Mesendoderm (in vitro differentiated cells): ENCODE data around the gene LMX1A.

Experiments used
- DNase-seq: peaks from one replicate; pipeline ENCODE4 v3.0.0; 2013
- H2AK5ac ChIP-seq: 2 replicates; pipeline ENCODE4 v1.6.1; 2013; ENCODE audit warnings: low read length, inconsistent platforms
- H2BK120ac ChIP-seq: 2 replicates; pipeline ENCODE4 v1.6.1; 2013; ENCODE audit warnings: low read depth, mild to moderate bottlenecking, low read length, moderate library complexity, mixed read lengths
- H2BK15ac ChIP-seq: replicated peaks from 2 replicates; pipeline ENCODE4 v1.6.1; 2013; ENCODE audit warnings: low read depth, mild to moderate bottlenecking, moderate library complexity
- H2BK5ac ChIP-seq: 2 replicates; pipeline ENCODE4 v1.6.1; 2013; ENCODE audit warnings: low read length, inconsistent platforms
- H3K18ac ChIP-seq: 2 replicates; pipeline ENCODE4 v1.6.1; 2013; ENCODE audit warnings: mild to moderate bottlenecking, low read length, mixed read lengths
- H3K23ac ChIP-seq: one replicate; pipeline ENCODE4 v1.6.1; 2013; ENCODE audit warnings: low read length
- H3K27ac ChIP-seq: 2 replicates; pipeline ENCODE4 v1.5.1; 2013; ENCODE audit warnings: low read depth, mild to moderate bottlenecking, inconsistent platforms, low read length, moderate library complexity
- H3K27me3 ChIP-seq: 2 replicates; pipeline ENCODE4 v1.6.1; 2013; ENCODE audit warnings: low read length, control low read depth, mild to moderate bottlenecking, inconsistent platforms; ENCODE audit not compliant: insufficient read depth, poor library complexity
- H3K36me3 ChIP-seq: 2 replicates; pipeline ENCODE4 v1.6.1; 2013; ENCODE audit warnings: low read length, inconsistent platforms; ENCODE audit not compliant: control insufficient read depth, insufficient read depth
- H3K4ac ChIP-seq: one replicate; pipeline ENCODE4 v1.6.1; 2013; ENCODE audit warnings: low read depth, mild to moderate bottlenecking, low read length, moderate library complexity
- H3K4me1 ChIP-seq: 2 replicates; pipeline ENCODE4 v1.6.1; 2013; ENCODE audit warnings: low read depth, low read length, inconsistent platforms; ENCODE audit not compliant: control insufficient read depth
- H3K4me2 ChIP-seq: 2 replicates; pipeline ENCODE4 v1.6.1; 2013; ENCODE audit warnings: low read length
- H3K4me3 ChIP-seq: 2 replicates; pipeline ENCODE4 v1.5.1; 2013; ENCODE audit warnings: mild to moderate bottlenecking, low read length
- H3K56ac ChIP-seq: one replicate; pipeline ENCODE4 v1.6.1; 2013; ENCODE audit warnings: low read length
- H3K79me1 ChIP-seq: 2 replicates; pipeline ENCODE4 v1.6.1; 2013; ENCODE audit warnings: low read length, inconsistent platforms
- H3K79me2 ChIP-seq: 2 replicates; pipeline ENCODE4 v1.6.1; 2013; ENCODE audit warnings: mild to moderate bottlenecking, low read length; ENCODE audit not compliant: control insufficient read depth, insufficient read depth
- H3K9ac ChIP-seq: 2 replicates; pipeline ENCODE4 v1.6.1; 2013; ENCODE audit warnings: low read length, inconsistent platforms
- H4K5ac ChIP-seq: one replicate; pipeline ENCODE4 v1.6.1; 2013; ENCODE audit warnings: low read length
- H4K8ac ChIP-seq: one replicate; pipeline ENCODE4 v1.6.1; 2013; ENCODE audit warnings: low read depth, mild to moderate bottlenecking, control low read depth, low read length, moderate library complexity
- WGBS: extraction: QIAGEN DNeasy Blood & Tissue Kit; methylation state at CpG from one replicate; pipeline ENCODE4 v1.1.7; 2013; ENCODE audit warnings: low lambda C conversion rate, missing lambda C conversion rate; ENCODE audit not compliant: insufficient coverage; ENCODE audit errors: extremely low coverage; 5-methylcytosine and 5-hydroxymethylcytosine counted together

Gene LMX1A

DNA sequence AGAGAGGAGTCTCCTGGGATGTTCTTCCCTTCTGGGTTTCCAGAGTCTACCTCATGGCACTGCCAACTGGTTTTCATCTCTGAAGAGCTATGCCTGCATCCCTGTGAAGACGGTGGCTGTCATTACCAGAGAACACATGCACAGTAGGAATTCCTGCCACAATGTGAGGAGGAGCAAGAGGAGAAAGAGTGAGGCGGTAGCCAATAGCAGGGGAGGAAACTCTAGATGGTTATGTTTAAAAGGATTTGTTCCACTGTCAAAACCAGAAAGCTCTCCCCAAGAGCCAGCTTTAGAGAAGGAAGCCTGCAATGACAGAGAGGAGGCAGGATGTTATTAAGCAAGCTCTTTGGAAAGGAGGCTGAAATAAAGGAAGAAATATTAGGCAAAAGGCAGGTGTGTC, 12.3 kb downstream of the LMX1A start:
- H2BK15ac ChIP-seq, result no peak overlapping the region
- no peaks in the 10 kb centered on the region for H3K79me2 ChIP-seq
- no peaks in the 10 kb centered on the region for H3K27me3 ChIP-seq
- H3K79me1 ChIP-seq, result no peaks in the 10 kb centered on the region
- H4K8ac ChIP-seq, result no peak overlapping the region
- H3K18ac ChIP-seq, result no peak overlapping the region
- WGBS, result no CpG with 5 or more reads among the region's 2 CpGs
- H3K23ac ChIP-seq, result no peak overlapping the region
- no peak overlapping the region for H3K4me3 ChIP-seq
- H3K4me2 ChIP-seq, result no peak overlapping the region
- no peak overlapping the region for H2AK5ac ChIP-seq
- no peaks in the 10 kb centered on the region for H3K4me1 ChIP-seq
- no peak overlapping the region for H2BK5ac ChIP-seq
- no peak overlapping the region for H3K9ac ChIP-seq
- H3K56ac ChIP-seq, result no peak overlapping the region
- no peak overlapping the region for H4K5ac ChIP-seq
- H2BK120ac ChIP-seq, result no peak overlapping the region
- no peak overlapping the region for H3K27ac ChIP-seq
- DNase-seq, result no peak
- H3K36me3 ChIP-seq, result no peaks in the 10 kb centered on the region
- H3K4ac ChIP-seq, result no peak overlapping the region

GRCh38 chr1:165342587-165342986, 13.9 kb downstream of the LMX1A start:
- no peaks in the 10 kb centered on the region for H3K36me3 ChIP-seq
- no peaks in the 10 kb centered on the region for H3K4me1 ChIP-seq
- no CpG with 5 or more reads among the region's 2 CpGs for WGBS
- H3K4me3 ChIP-seq, result no peak overlapping the region
- no peak overlapping the region for H2BK15ac ChIP-seq
- H3K79me1 ChIP-seq, result no peaks in the 10 kb centered on the region
- no peak overlapping the region for H2BK5ac ChIP-seq
- H3K79me2 ChIP-seq, result no peaks in the 10 kb centered on the region
- no peak overlapping the region for H3K4me2 ChIP-seq
- no peak overlapping the region for H3K18ac ChIP-seq
- H4K8ac ChIP-seq, result no peak overlapping the region
- H2AK5ac ChIP-seq, result no peak overlapping the region
- no peak overlapping the region for H3K56ac ChIP-seq
- H4K5ac ChIP-seq, result no peak overlapping the region
- no peak overlapping the region for H3K27ac ChIP-seq
- no peak overlapping the region for H3K9ac ChIP-seq
- no peak for DNase-seq
- no peaks in the 10 kb centered on the region for H3K27me3 ChIP-seq
- H3K23ac ChIP-seq, result no peak overlapping the region
- no peak overlapping the region for H2BK120ac ChIP-seq
- H3K4ac ChIP-seq, result no peak overlapping the region

- H2BK120ac ChIP-seq, result no peak overlapping the region
- H2BK15ac ChIP-seq, result no peak overlapping the region
- H2AK5ac ChIP-seq, result no peak overlapping the region
- H3K4me2 ChIP-seq, result no peak overlapping the region
- no peak overlapping the region for H4K5ac ChIP-seq
- H3K9ac ChIP-seq, result no peak overlapping the region
- H4K8ac ChIP-seq, result no peak overlapping the region
- H3K23ac ChIP-seq, result no peak overlapping the region
- no peaks in the 10 kb centered on the region for H3K4me1 ChIP-seq
- H3K4me3 ChIP-seq, result no peak overlapping the region
- H2BK5ac ChIP-seq, result no peak overlapping the region
- H3K79me2 ChIP-seq, result no peaks in the 10 kb centered on the region
- H3K18ac ChIP-seq, result no peak overlapping the region
- no peak overlapping the region for H3K4ac ChIP-seq
- no peaks in the 10 kb centered on the region for H3K27me3 ChIP-seq
- no peaks in the 10 kb centered on the region for H3K36me3 ChIP-seq
- no peak overlapping the region for H3K27ac ChIP-seq
- no peaks in the 10 kb centered on the region for H3K79me1 ChIP-seq
- H3K56ac ChIP-seq, result no peak overlapping the region
- DNase-seq, result no peak
- no CpG with 5 or more reads among the region's 2 CpGs for WGBS
These were observed 14.3 kb downstream of the LMX1A start for GRCh38 chr1:165342168-165342567.

GRCh38 chr1:165339164-165339563, 17.4 kb downstream of the LMX1A start:
- H3K18ac ChIP-seq, result no peak overlapping the region
- no peak overlapping the region for H3K27ac ChIP-seq
- H3K4me2 ChIP-seq, result no peak overlapping the region
- no peaks in the 10 kb centered on the region for H3K27me3 ChIP-seq
- no peak overlapping the region for H2BK5ac ChIP-seq
- no peak for DNase-seq
- H3K9ac ChIP-seq, result no peak overlapping the region
- no peak overlapping the region for H2AK5ac ChIP-seq
- no peak overlapping the region for H3K56ac ChIP-seq
- H3K4ac ChIP-seq, result no peak overlapping the region
- H3K4me3 ChIP-seq, result no peak overlapping the region
- H4K5ac ChIP-seq, result no peak overlapping the region
- no peak overlapping the region for H2BK15ac ChIP-seq
- H3K79me2 ChIP-seq, result no peaks in the 10 kb centered on the region
- no peaks in the 10 kb centered on the region for H3K4me1 ChIP-seq
- no peak overlapping the region for H4K8ac ChIP-seq
- no peak overlapping the region for H3K23ac ChIP-seq
- WGBS, result no CpG with 5 or more reads among the region's 5 CpGs
- no peaks in the 10 kb centered on the region for H3K36me3 ChIP-seq
- H2BK120ac ChIP-seq, result no peak overlapping the region
- H3K79me1 ChIP-seq, result no peaks in the 10 kb centered on the region

- no peak overlapping the region for H3K18ac ChIP-seq
- H4K8ac ChIP-seq, result no peak overlapping the region
- H2BK15ac ChIP-seq, result no peak overlapping the region
- no peak overlapping the region for H3K56ac ChIP-seq
- no peaks in the 10 kb centered on the region for H3K27me3 ChIP-seq
- DNase-seq, result no peak
- H3K27ac ChIP-seq, result no peak overlapping the region
- H3K9ac ChIP-seq, result no peak overlapping the region
- no peak overlapping the region for H3K4me3 ChIP-seq
- H2BK5ac ChIP-seq, result no peak overlapping the region
- H4K5ac ChIP-seq, result no peak overlapping the region
- no peak overlapping the region for H3K4ac ChIP-seq
- H3K23ac ChIP-seq, result no peak overlapping the region
- H3K79me1 ChIP-seq, result no peaks in the 10 kb centered on the region
- no peak overlapping the region for H3K4me2 ChIP-seq
- no peaks in the 10 kb centered on the region for H3K79me2 ChIP-seq
- WGBS, result no CpG with 5 or more reads among the region's 3 CpGs
- peaks cover 1% of the 10 kb centered on the region for H3K4me1 ChIP-seq
- H2AK5ac ChIP-seq, result no peak overlapping the region
- no peaks in the 10 kb centered on the region for H3K36me3 ChIP-seq
- H2BK120ac ChIP-seq, result no peak overlapping the region
These were observed 26.0 kb downstream of the LMX1A start for GRCh38 chr1:165330483-165330882.

GRCh38 chr1:165329104-165329503, 27.4 kb downstream of the LMX1A start:
- H3K4me1 ChIP-seq, result peaks cover 1% of the 10 kb centered on the region
- no peak overlapping the region for H4K5ac ChIP-seq
- no peak overlapping the region for H4K8ac ChIP-seq
- H3K36me3 ChIP-seq, result no peaks in the 10 kb centered on the region
- no peak overlapping the region for H2BK5ac ChIP-seq
- H3K27me3 ChIP-seq, result no peaks in the 10 kb centered on the region
- no peak overlapping the region for H3K4ac ChIP-seq
- H3K4me2 ChIP-seq, result no peak overlapping the region
- no peak overlapping the region for H3K56ac ChIP-seq
- no peak overlapping the region for H2BK120ac ChIP-seq
- H3K79me2 ChIP-seq, result no peaks in the 10 kb centered on the region
- WGBS, result no CpG with 5 or more reads among the region's 5 CpGs
- no peak overlapping the region for H3K4me3 ChIP-seq
- no peaks in the 10 kb centered on the region for H3K79me1 ChIP-seq
- no peak overlapping the region for H2AK5ac ChIP-seq
- H3K18ac ChIP-seq, result no peak overlapping the region
- DNase-seq, result no peak
- no peak overlapping the region for H3K23ac ChIP-seq
- H3K9ac ChIP-seq, result no peak overlapping the region
- H2BK15ac ChIP-seq, result no peak overlapping the region
- no peak overlapping the region for H3K27ac ChIP-seq
